Adrenal gland (tissue), 5 donors: ENCODE data around the gene CD93.

ENCODE experiments used
- CTCF ChIP-seq, 6 experiments: fragments of 450-650 bp in 4 of 6; fragments of 200-600 bp in 2 of 6; sonication (generic) in 1 of 6; IDR thresholded peaks; 1 replicate in 5 of 6; 2 replicates in 1 of 6; pipeline versions ENCODE4 v1.5.1 to v1.8.0; 2016 to 2021; ENCODE audit warnings: antibody characterized with exemption in 6 of 6, mild to moderate bottlenecking in 2 of 6, moderate library complexity in 1 of 6
- POLR2A ChIP-seq, 2 donors: fragments of 450-650 bp; IDR thresholded peaks; one replicate each; pipeline ENCODE4 v1.6.1; 2017; ENCODE audit warnings: antibody characterized with exemption in 2 of 2, mild to moderate bottlenecking in 2 of 2, moderate library complexity in 1 of 2
- donor health status: DM: no; HTN: no; CAD: no.

DNA sequence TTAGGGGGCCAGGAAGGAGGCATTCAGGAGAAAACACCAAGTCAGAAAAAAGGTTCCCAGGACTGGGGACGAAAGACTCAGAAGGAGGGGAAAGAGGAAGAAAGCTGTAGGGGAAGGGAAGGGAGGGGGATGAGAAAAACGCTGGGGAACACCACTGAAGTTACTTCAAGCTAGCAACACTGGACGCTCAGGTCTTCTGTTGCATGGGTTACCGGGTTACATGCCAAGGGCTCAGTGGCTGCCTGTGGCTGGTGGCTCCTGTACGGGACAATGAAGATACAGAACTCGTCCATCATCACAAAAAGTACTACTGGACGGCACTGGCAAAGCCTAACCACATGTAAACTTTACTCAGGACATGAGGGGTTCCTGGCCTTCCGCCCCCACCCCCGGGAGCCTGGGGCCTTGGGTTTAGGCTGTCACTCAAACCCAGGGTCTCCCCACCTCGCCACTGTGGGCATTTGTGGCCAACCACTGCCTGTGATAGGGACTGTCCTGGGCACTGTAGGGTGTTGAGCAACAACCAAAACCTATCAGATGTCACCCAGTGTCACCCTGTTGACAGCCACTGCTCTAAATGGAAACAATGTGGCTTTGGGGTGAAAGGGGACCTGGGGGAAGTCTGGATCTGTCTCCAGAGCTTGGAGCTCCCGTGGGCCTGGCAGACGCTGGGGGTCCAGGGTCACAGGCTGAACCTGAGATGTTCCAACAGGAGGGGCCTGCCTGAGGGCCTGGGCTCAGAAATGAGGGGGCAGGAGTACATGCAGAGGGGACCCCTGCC is 40.3 kb upstream of the CD93 start:
- TF ChIP-seq POLR2A (IDR thresholded peaks at IDR 0.05) (no peak), CTCF (IDR thresholded peaks at IDR 0.05) (no peak)
